ENCODE data around the gene METTL17. TPM values are rescaled to one million over a fixed set of nuclear protein-coding genes. Genes with fewer than 3 reads are reported as not detected.

The METTL17 gene
- total and polyA plus RNA-seq, 2 of the 8 experiments (the other 6 are each of a cell fraction or from before 2014, with no cell fraction given): 73.8 to 138 TPM

- no peak overlapping the region for H3K14ac ChIP-seq (ENCODE audit: insufficient read length)
- H2BK5ac ChIP-seq (ENCODE audit: low read depth, low read length): no peak overlapping the region
- no peak overlapping the region for H3K23ac ChIP-seq (ENCODE audit: insufficient read length)
- no peak for DNase-seq (ENCODE audit: low read depth in 1 of 2, low spot score in 2 of 2)
- no peak overlapping the region for H3K18ac ChIP-seq (ENCODE audit: extremely low read depth, low read length)
- H3K4me3 ChIP-seq (ENCODE audit: extremely low read depth in 1 of 4, insufficient read depth in 2 of 4, low read depth in 3 of 4, low read length in 4 of 4): no peak overlapping the region
- no peak overlapping the region for H3K4ac ChIP-seq (replicated peaks; ENCODE audit: insufficient read length, low read depth, low read length)
- peaks cover 17% of the 10 kb centered on the region for H3K23me2 ChIP-seq (ENCODE audit: low read depth, low read length)
- H2BK120ac ChIP-seq (replicated peaks; ENCODE audit: low read depth, low read length): no peak overlapping the region
- no peak overlapping the region for H3K9ac ChIP-seq (replicated peaks in 1 of 4; ENCODE audit: extremely low read depth in 1 of 4, low read depth in 3 of 4, low read length in 3 of 4)
- no peak overlapping the region for H2BK20ac ChIP-seq (ENCODE audit: low read length)
- H3K4me1 ChIP-seq (replicated peaks in 1 of 4; ENCODE audit: control insufficient read depth in 3 of 4, insufficient read depth in 4 of 4, low read length in 3 of 4): peaks cover 4 to 22% (median 14%) of the 10 kb centered on the region in 4 experiments; a peak in 6 of 7 replicates
- H4K8ac ChIP-seq (ENCODE audit: extremely low read depth, insufficient read depth, low read length): no peak overlapping the region
- peaks cover 0 to 5% (median under 1%) of the 10 kb centered on the region in 4 experiments; a peak in 3 of 8 replicates for H3K36me3 ChIP-seq (ENCODE audit: control insufficient read depth in 2 of 4, insufficient read depth in 4 of 4, low read length in 3 of 4)
- FAIRE-seq: no peak
- H2BK15ac ChIP-seq (ENCODE audit: low read length): peak overlapping the region; percentile 40; the same call in 1 of the 2 replicates
- peak overlapping the region in 1 of 2 experiments; percentile 33; a peak in 1 of 4 replicates for H3K4me2 ChIP-seq (ENCODE audit: insufficient read depth in 1 of 2, low read depth in 2 of 2, low read length in 2 of 2)
- H3K27me3 ChIP-seq (replicated peaks in 1 of 4; ENCODE audit: control insufficient read depth in 3 of 4, extremely low read depth in 1 of 4, insufficient read depth in 3 of 4, low read length in 3 of 4): peaks cover 2 to 25% (median 22%) of the 10 kb centered on the region in 4 experiments; a peak in 6 of 7 replicates
- ChIA-PET CTCF (ENCODE audit: partially characterized antibody) (interaction anchor here (0.9 to 16.1 kb wide), 11 partner anchors 8 to 83 kb away, joined by 3 to 371 read pairs (median 5); partner anchors contain the start of genes ARHGEF40 and RNASE7), POLR2A (ENCODE audit: partially characterized antibody) (interaction anchor here (1.2 to 3.4 kb wide), 7 partner anchors 8 to 70 kb away, joined by 3 to 19 read pairs (median 9); partner anchors contain the start of gene RNASE13)
- no peak overlapping the region for H3K56ac ChIP-seq (replicated peaks; ENCODE audit: insufficient read length, low read depth, low read length)
- no peaks in the 10 kb centered on the region for H3K9me3 ChIP-seq (ENCODE audit: insufficient read depth in 2 of 2, low read depth in 1 of 2, low read length in 1 of 2)
- no peaks in the 10 kb centered on the region for H3K79me2 ChIP-seq (ENCODE audit: control insufficient read depth in 1 of 2, insufficient read depth in 2 of 2, low read length in 2 of 2)
- H2AFZ ChIP-seq (ENCODE audit: low read length): no peak overlapping the region
- H2AK5ac ChIP-seq (ENCODE audit: low read depth, low read length): peak overlapping the region; percentile 39; the same call in 1 of the 2 replicates
- no peaks in the 10 kb centered on the region for H3K79me1 ChIP-seq (ENCODE audit: low read depth, low read length)
- H4K91ac ChIP-seq (replicated peaks; ENCODE audit: insufficient read length, low read length): no peak overlapping the region
- H4K20me1 ChIP-seq (replicated peaks in 1 of 2; ENCODE audit: control insufficient read depth in 1 of 2, insufficient read depth in 2 of 2, low read length in 2 of 2): no peaks in the 10 kb centered on the region
- WGBS, 2 experiments (ENCODE audit: extremely low coverage in 1 of 2, insufficient coverage in 1 of 2, insufficient read length in 1 of 2, insufficient replicate concordance in 2 of 2, low coverage in 1 of 2, low lambda C conversion rate in 2 of 2, missing lambda C conversion rate in 1 of 2): 78% methylated on average over 5 of the region's 5 CpGs; no CpG with 5 or more reads in 1 of the 2 experiments
- no peak overlapping the region for H3K27ac ChIP-seq (ENCODE audit: low read depth, low read length)
- H2BK12ac ChIP-seq (ENCODE audit: low read depth, low read length): no peak overlapping the region
- H4K5ac ChIP-seq (ENCODE audit: insufficient read length, low read depth, low read length): no peak overlapping the region
- TF ChIP-seq EGR1 (IDR thresholded peaks at IDR 0.05; ENCODE audit: borderline replicate concordance, low read depth, low read length): no peak
- no peak for TF ChIP-seq CEBPB (IDR thresholded peaks at IDR 0.05; ENCODE audit: low read depth, low read length)
- TF ChIP-seq BRCA1 (IDR thresholded peaks at IDR 0.05; ENCODE audit: low read depth, low read length): no peak
- no peak for TF ChIP-seq JUN (IDR thresholded peaks at IDR 0.05; ENCODE audit: low read depth, low read length)
- no peak for TF ChIP-seq YY1 (IDR thresholded peaks at IDR 0.05; ENCODE audit: low read depth, low read length)
- no peak for TF ChIP-seq CBX5 (IDR thresholded peaks at IDR 0.05; ENCODE audit: low read depth, low read length)
- TF ChIP-seq KDM4A (IDR thresholded peaks at IDR 0.05; ENCODE audit: low read depth, low read length, severe bottlenecking): no peak
- no peak for TF ChIP-seq EP300 (IDR thresholded peaks at IDR 0.05; ENCODE audit: borderline replicate concordance in 1 of 2, low read depth in 2 of 2, low read length in 2 of 2)
- no peak for TF ChIP-seq BCL11A (IDR thresholded peaks at IDR 0.05; ENCODE audit: low read depth in 2 of 2, low read length in 2 of 2)
- no peak for TF ChIP-seq TBP (IDR thresholded peaks at IDR 0.05; ENCODE audit: low read depth, low read length)
- TF ChIP-seq PHF8 (conservative IDR thresholded peaks at IDR 0.05; ENCODE audit: low read depth, low read length): no peak
- no peak for TF ChIP-seq ZNF274 (IDR thresholded peaks at IDR 0.05; ENCODE audit: borderline replicate concordance, extremely low read depth, low read length)
- TF ChIP-seq ATF3 (IDR thresholded peaks at IDR 0.05; ENCODE audit: insufficient read depth, low read depth, low read length): no peak
These were observed 32.9 kb downstream of the METTL17 start for GRCh38 chr14:21022686-21023085.
